Type B pancreatic cell (in vitro differentiated cells): ENCODE measurements around the gene FHOD3. TPM values are rescaled to one million over a fixed set of nuclear protein-coding genes. Genes with fewer than 3 reads are reported as not detected.

ENCODE experiments used
- DNase-seq: peaks from one replicate; pipeline ENCODE4 v3.0.0; 2021; ENCODE audit warnings: mixed read lengths; ENCODE audit not compliant: unreplicated experiment; ENCODE audit errors: extremely low spot score
- H3K27ac Mint-ChIP-seq: 2 replicates; pipeline ENCODE4 v1.8.0; 2021; ENCODE audit warnings: mild to moderate bottlenecking, mixed read lengths
- H3K27me3 Mint-ChIP-seq: 2 replicates; pipeline ENCODE4 v1.8.0; 2021; ENCODE audit warnings: mixed read lengths
- H3K36me3 Mint-ChIP-seq: 2 replicates; pipeline ENCODE4 v1.8.0; 2021; ENCODE audit warnings: mixed read lengths
- H3K4me1 Mint-ChIP-seq: one replicate; pipeline ENCODE4 v1.8.0; 2021; ENCODE audit warnings: mixed read lengths; ENCODE audit not compliant: unreplicated experiment
- H3K4me3 Mint-ChIP-seq: 2 replicates; pipeline ENCODE4 v1.8.0; 2021; ENCODE audit warnings: mild to moderate bottlenecking, mixed read lengths
- H3K9me3 Mint-ChIP-seq: 2 replicates; pipeline ENCODE4 v1.8.0; 2021; ENCODE audit warnings: mixed read lengths
- CTCF ChIP-seq: fragments of 200-600 bp; sonication (generic); conservative IDR thresholded peaks from 2 replicates; pipeline ENCODE4 v1.5.0; 2021; ENCODE audit warnings: antibody characterized with exemption, mild to moderate bottlenecking
- total RNA-seq: library from RNA; stranded (reverse); gene quantifications from 2 replicates; pipeline ENCODE4 v1.2.1, GENCODE V29; 2021; ENCODE audit warnings: low replicate concordance

The FHOD3 gene
- total RNA-seq, 1 donor from 2014 or later = 5.3 TPM

- DNase-seq = no peak
- Mint-ChIP-seq H3K36me3 (no peaks in the 10 kb centered on the region), H3K9me3 (no peaks in the 10 kb centered on the region), H3K27ac (no peak overlapping the region), H3K27me3 (peaks cover 5% of the 10 kb centered on the region), H3K4me3 (no peak overlapping the region), H3K4me1 (no peaks in the 10 kb centered on the region)
- no peak for TF ChIP-seq CTCF
Observed at GRCh38 chr18:36560187-36560586, 262.7 kb downstream of the FHOD3 start.

GRCh38 chr18:36561046-36561445 lies 263.5 kb downstream of the FHOD3 start:
- TF ChIP-seq CTCF = no peak
- no peak for DNase-seq

DNA sequence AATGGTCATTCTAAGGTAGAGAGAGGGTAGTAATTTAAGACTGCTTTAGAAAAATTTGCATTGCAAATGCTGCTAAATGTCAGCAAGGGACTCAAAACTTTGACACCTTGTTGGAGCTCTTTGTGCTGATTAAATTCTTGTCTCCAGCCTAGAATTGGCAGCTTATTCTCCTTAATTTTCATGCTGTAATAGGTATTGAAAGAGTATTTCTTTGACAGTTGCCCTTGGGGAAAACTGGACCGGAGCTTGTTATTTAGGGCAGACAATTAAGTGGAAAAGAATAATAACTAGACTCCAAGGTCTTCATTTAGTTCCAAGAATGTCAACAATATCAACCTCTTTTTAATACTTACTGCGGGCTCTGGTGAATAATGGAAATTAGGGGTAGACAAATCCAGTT lies 267.3 kb downstream of the FHOD3 start:
- DNase-seq = no peak
- Mint-ChIP-seq H3K36me3 (no peaks in the 10 kb centered on the region), H3K4me1 (no peaks in the 10 kb centered on the region), H3K9me3 (no peaks in the 10 kb centered on the region), H3K4me3 (no peak overlapping the region), H3K27me3 (peaks cover 7% of the 10 kb centered on the region), H3K27ac (no peak overlapping the region)
- no peak for TF ChIP-seq CTCF

More at GRCh38 chr18:36561046-36561445, 263.5 kb downstream of the FHOD3 start:
- peaks cover 5% of the 10 kb centered on the region for H3K27me3 Mint-ChIP-seq
- no peaks in the 10 kb centered on the region for H3K4me1 Mint-ChIP-seq
- no peak overlapping the region for H3K27ac Mint-ChIP-seq
- H3K4me3 Mint-ChIP-seq = no peak overlapping the region
- no peaks in the 10 kb centered on the region for H3K9me3 Mint-ChIP-seq
- H3K36me3 Mint-ChIP-seq = no peaks in the 10 kb centered on the region

DNA sequence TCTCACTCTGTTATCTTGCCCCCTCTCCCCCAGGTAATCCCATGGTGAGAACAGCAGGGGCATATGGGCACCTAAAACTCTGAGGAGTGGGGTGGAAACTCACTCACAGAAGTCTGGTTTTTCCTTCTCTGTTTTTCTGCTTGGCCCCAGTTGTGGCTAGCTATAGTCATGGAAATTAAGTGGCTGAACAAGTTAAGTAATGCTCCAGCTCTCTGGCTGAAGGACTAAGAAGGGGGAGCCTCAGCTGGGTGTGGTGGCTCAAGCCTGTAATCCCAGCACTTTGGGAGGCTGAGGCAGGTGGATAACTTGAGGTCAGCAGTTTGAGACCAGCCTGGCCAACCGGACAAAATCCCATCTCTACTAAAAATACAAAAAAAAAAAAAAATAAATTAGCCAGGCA lies 270.3 kb downstream of the FHOD3 start:
- H3K4me3 Mint-ChIP-seq = no peak overlapping the region
- no peak overlapping the region for H3K27ac Mint-ChIP-seq
- TF ChIP-seq CTCF = no peak
- no peaks in the 10 kb centered on the region for H3K9me3 Mint-ChIP-seq
- no peak for DNase-seq
- no peaks in the 10 kb centered on the region for H3K4me1 Mint-ChIP-seq
- H3K27me3 Mint-ChIP-seq = peaks cover 16% of the 10 kb centered on the region
- no peaks in the 10 kb centered on the region for H3K36me3 Mint-ChIP-seq

- no peak for DNase-seq
- no peaks in the 10 kb centered on the region for H3K36me3 Mint-ChIP-seq
- H3K4me3 Mint-ChIP-seq = no peak overlapping the region
- no peak for TF ChIP-seq CTCF
- H3K27ac Mint-ChIP-seq = no peak overlapping the region
- H3K9me3 Mint-ChIP-seq = no peaks in the 10 kb centered on the region
- H3K4me1 Mint-ChIP-seq = no peaks in the 10 kb centered on the region
- H3K27me3 Mint-ChIP-seq = peaks cover 16% of the 10 kb centered on the region
Observed at GRCh38 chr18:36568487-36568886, 271.0 kb downstream of the FHOD3 start.
